ENCODE data around the gene CREB5.
"Not testable (repeated sequence)": the region's sequence is repeated elsewhere in the genome, so short reads cannot be mapped to it uniquely, and the experiment has no call there.

Gene CREB5

DNA sequence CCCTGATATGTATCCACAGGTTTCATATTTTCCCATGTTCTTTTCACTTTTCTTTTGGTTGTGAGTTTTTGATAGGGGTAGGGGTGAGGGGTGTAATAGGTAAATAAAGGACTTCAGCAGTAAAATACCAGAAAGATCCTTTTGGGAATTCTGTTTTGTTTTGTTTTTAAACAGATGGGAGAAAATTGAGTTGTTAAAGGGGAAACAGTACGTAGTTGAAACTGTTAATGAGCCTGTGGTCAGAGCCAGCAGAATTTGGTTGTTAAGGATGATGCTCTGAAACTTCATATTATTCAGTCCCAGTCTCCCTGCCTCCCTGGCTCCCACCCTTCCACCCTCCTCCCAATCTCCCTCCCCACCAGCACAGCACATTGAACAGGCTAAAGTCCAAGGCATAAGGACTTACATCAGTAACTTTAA, 195.9 kb downstream of the CREB5 start:
- no peak for DNase-seq (ENCODE audit: low read depth, low spot score)

DNA sequence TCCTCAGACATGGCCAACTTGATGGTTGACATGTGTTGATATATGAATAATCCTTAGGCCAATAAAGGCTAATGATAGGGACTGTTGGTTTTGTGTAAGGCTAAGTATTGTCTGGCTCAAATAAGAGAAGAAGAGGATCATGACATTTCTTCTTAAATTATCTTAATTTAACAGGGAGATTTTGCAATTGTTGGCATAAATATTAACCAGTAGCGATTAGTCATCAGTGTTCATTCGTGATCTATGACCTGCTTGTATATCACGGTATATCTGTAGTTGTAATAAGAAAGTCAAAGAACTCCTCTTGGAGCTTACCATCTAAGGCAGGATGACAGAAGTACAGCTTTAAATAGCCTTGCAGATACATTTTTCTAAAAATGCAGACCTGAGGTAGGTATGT, 196.4 kb downstream of the CREB5 start:
- DNase-seq (ENCODE audit: low read depth, low spot score), result no peak

DNA sequence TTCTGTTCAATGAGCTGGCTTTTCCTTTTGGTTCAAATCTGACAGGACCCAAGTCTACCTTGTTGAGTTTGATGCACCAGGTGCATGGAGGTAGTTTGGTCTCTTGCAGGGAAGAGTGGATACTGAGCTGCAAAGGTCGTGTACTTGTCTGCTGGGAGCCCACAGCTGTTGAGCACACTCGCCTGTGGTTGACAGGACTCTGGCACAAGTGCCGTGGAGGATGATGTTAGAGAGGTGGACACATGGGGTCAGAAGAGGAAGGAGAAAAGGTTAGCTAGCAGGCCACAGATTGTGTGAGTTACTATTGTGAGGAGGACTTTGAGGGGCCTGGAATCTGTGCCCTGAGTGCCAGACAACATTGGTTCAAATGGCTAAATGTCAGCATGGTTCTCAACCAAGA, 197.3 kb downstream of the CREB5 start:
- DNase-seq (ENCODE audit: low read depth, low spot score), result no peak

DNA sequence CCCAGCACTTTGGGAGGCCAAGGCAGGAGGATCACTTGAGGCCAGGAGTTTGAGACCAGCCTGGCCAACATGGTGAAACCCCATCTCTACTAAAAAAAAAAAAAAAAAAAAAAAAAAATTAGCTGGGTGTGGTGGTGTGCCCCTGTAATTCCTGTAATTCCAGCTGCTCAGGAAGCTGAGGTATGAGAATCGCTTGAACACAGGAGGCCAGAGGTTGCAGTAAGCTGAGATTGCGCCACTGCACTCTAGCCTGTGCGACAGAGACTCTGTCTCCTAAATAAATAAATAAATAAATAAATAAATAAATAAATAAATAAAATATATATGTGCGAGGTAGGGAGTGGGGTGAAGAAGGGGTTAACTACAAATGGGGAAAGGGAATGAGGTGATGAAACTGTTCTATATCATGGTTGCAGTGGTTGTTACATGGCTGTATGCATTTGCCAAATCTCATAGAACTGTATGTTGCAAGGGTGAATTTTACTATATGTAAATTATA, 199.1 kb downstream of the CREB5 start:
- not testable (repeated sequence) for DNase-seq (ENCODE audit: low read depth, low spot score)

DNA sequence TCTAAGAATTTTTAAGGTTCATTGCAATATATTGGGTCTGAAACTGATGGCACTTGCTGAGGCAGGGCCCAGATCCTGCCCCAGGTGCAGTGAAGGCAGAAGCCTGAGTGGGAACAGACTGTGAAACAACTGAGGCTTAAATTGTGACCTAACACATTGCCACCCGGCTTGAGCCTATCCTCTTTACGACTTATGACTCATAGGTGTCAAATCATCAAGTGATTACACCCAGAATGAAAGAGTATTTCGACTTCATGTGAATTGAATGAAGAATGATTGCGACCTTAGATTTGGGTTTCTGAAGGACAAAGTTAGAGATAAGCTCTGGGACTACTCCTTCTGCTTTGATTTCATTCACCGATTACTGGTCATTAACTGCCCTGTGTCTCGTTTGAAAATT, 200.9 kb downstream of the CREB5 start:
- no peak for DNase-seq (ENCODE audit: low read depth, low spot score)

DNA sequence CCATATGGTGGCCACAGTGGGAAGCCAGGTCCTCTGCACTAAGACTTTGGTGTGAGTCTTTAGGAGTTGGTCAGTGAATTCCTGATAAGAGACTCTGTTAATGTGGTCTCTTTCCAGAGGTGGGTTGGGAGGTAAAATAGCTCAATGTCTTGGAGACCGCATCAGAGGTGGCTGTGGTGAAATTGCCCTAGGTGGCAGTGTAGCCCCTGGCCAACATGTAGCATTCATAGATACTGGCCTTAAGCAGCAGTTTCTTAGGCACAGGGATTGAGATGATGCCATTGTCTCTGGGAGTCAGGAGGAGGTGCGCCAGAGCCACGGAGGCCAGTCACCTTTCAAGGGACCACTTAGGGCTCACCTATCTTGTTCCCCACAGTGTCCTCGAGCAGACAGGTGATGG, 202.8 kb downstream of the CREB5 start:
- no peak for DNase-seq (ENCODE audit: low read depth, low spot score)

DNA sequence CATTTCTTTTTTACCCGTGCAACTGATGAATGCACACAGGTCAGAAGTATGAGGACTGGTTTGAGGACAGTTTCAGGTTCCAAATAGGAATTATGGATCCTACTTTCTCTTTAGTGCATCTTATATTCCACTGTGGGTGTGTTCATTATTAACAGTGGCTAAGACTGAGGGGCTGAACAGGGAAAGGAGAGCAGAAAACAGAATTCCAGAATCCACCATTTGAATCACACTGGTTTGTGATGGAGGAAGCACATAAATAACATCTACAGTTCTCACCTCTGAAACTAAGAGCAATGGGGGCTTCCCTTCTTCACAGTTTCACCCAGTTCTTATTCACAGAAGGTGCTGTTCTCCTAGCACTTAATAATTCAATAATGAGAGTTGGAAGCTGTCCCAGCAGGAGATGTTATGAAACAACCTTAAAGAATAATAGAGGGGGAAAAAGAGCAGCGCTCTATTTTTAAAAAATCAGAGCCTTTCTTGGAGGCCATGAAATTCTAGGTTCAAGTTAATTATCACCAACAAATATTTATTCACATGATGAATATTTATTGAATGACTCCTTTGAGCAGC, 205.1 kb downstream of the CREB5 start:
- no peak for DNase-seq (ENCODE audit: low read depth, low spot score)

DNA sequence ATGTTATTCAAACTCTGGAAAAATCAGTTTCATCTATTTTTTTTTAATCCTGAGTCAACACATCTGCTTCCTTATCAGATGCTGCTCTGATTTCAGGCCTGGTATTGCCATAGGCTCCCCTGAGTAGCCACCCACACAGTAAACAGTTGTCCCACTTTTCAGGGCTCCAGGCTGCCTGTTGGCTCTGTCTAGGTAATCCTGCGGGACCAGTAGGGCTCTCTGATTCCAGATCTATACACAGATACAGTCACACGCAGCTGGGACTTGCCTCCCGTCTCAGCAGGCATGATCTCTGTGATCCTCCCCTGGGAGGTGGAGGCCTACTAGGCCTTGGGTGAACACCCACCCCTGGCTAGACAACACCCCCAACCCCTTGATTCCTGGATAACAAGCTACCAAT, 206.1 kb downstream of the CREB5 start:
- no peak for DNase-seq (ENCODE audit: low read depth, low spot score)

DNA sequence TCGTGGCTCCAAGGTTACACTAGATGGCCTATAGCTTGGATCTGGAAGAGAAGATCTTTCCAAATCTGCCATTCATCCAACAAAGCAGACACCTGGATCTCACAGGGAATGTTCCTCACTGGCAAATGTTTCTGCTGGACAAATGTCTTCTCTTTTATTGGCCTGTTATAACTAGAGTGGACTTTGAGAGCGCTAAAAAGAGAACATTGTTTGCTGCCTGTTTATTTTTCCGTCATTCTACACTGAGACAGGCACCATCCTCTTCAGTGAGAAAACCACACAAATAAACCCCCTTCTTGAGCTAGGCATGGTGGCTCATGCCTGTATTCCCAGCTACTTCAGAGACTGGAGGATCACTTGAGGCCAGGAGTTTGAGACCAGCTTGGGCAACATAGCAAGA, 206.9 kb downstream of the CREB5 start:
- no peak for DNase-seq (ENCODE audit: low read depth, low spot score)

DNA sequence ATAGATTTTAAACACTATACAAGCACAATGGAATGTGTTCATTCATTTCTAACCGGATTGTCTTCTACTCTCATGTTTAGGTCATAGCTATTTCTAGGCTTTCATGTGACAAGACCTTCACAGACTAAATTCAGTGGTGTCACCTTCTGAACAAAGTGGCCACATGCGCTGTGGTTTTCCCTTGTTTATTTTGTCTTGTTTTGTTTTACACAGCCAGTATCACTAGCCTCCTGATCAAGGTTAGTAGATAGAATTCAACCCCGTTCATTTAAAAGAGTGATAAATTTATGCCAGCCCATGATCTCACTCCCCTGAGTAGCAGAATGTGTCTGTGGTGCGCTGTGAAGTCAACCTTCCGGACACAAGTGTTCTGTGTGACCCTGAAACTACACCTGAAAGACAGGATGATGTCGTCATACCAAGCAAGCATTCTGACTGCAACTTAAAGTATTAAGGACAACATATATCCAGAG, 209.1 kb downstream of the CREB5 start:
- DNase-seq (ENCODE audit: low read depth, low spot score), result no peak

DNA sequence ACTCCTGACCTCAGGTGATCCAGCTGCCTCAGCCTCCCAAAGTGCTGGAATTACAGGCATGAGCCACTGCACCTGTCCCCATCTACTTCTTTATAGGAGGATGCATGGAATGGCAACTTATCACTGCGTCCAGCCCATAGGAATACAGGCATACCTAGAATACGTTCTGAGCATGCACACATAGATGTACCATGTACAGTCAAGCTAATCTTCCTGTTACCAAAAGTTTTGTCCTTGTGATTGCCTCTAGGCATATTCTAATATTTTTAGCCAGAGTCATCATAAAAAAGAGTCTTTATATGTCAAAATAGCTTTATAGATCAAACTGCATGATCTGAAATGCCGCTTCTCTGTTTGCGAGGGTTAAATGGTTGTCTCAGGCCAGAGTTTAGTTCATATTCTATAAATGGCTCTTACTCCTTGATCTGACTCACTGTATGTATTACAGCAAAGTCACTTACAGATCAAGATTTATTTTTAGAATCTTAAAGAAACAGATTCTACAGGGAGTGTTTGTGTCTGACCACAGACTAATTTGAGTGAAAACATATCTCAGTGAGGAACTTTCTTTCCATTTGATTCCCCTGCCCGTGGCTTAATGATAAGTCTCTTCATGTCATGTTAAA, 210.9 kb downstream of the CREB5 start:
- no peak for DNase-seq (ENCODE audit: low read depth, low spot score)

DNA sequence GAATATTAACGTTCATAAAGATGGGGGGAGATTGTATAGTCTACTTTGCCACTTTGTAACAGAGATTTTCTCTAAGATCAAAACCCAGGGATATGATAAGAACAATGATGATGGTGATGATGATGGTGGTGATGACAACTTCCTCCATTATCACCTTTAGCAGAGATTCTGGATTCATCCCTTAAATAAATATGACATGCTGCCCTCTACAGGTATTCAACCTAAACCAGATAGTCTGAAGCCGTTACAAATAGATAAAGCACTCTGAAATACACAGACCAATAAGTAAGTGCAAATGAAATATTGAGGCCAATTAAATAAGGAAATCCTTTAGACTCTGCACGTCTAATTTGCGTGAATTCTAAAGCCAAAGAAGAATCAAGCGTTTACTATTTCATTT, 211.5 kb downstream of the CREB5 start:
- DNase-seq (ENCODE audit: low read depth, low spot score), result no peak

DNA sequence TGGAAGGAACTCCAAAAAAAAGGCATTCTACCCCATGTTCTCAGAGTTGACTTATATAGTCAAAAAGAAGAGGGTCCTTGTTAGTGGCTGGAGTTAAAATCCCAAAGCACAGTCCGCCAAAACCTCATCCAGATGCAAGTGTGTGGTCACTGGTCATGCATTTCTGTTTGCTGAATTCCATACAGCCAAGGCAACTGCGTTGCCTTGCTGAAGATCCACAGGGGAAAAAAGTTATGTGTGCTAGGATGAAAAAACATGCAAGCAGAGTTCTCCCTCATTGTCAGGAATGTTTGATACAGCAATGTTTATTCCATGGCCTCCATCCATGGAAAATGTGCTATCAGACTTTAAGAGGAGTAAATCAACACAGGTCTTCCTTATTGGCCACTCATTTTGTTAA, 213.1 kb downstream of the CREB5 start:
- no peak for DNase-seq (ENCODE audit: low read depth, low spot score)

DNA sequence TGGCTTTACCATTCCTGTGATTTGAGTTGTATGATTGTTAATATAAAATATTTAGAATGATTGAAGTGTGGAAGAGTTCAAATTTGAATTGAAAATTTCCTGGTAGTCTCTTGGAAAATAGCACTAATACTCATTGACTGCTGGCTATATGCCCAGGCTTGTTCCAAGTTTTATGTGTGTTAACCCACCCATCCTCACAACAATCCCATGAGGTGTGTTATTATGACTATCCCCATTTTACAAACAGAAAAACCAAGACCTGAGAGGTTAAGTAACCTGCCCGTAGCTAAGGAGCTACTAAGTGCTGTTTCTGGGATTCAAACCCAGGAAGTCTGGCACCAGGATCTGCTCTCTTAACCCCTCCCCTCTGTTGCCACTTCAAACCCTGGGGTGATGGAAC, 213.9 kb downstream of the CREB5 start:
- DNase-seq (ENCODE audit: low read depth, low spot score), result no peak

DNA sequence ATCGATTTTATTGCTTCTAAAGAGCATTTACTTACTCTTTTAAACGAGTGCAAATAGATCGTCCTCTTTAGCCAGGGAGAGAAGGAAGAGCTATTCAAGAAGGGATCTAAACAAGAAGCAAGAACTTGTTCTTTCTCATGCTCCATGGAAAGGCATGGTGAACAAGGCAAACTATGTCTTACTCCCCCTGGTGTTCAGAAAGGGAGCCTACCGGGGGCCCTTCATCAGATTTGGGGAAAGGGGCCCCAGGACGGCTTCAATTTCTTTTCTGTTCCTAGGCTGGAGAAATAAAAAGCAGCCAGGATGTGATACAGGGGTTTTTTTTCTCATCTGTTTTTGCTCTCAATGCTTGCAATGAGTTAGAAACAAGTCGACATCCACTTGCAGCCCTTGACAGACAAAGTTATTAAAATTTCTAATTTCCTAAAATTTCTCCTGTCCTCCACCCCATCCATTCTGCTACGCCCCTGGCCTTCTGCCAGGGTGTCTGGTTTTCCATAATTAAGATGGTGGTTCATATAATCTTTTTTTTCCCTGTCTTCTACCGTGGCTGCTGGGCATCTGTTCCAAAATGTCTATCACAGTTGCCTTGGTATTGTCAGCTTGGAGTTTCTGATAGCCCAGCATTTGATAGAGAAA, 214.4 kb downstream of the CREB5 start:
- DNase-seq (ENCODE audit: low read depth, low spot score), result no peak

DNA sequence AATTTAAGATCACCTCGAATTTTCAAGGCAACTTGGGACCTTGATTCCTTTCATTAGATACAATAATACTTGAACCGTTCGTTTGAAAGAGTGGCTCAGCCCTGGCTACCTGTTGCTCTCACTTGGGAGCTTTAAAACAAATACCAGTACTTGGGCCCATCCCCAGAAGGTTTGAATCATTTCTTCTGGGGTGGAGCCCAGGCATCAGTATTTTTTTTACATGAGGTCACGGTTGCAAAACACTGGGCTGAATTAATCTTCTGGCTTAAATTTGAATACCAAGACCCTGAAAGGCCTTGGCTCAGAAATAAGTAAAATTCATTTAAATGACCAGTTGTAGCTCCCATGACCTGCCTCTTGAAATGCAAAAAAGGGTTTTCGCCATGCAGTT, 214.9 kb downstream of the CREB5 start:
- no peak for DNase-seq (ENCODE audit: low read depth, low spot score)

DNA sequence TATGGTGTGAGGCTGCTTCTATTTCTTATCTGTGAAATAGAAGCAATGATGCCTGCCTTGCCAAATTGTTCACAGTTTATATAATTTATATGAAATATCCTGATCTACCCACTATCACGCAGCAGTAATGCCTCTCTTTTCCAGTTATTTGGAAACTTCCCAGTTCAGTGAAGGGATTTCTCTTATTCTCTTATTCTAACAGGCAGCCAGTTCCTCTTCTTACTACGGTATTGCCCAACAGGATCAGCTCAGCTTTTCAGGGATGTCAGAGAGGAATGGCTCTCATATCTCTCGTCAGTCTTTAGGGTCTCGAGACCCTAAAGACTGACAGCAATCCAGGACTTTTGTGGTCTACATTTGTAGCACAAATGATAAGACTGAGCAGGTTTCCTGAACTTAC, 215.6 kb downstream of the CREB5 start:
- no peak for DNase-seq (ENCODE audit: low read depth, low spot score)

DNA sequence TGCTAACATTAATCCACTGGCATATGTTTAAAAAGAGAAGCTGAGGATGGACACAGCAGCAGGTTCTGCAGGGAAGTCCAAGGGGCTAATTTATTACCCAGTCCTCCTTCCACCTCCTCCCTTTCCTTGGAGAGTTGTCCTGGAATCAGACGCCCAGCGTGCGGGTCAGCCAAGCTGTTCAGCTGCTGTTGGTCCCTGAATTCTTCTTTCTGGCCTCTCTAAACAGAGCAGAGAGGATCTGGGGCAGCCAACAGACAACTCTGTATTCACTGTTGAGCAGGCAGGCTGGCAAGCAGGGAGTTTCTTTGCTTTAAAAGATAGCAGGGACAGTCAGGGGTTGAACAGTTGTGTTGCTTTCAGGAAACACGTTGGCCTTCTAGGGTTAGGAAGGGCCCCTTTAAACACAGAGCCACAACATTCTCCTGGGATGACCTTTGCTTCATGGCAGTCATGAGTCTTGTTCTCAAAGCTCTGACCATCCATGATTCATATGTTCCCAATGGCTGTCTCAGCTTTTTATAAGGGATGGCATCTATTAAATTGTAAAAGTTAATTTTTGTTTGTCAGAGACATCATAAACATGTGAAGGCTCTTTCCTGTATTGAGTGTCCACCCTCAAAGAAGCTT, 217.0 kb downstream of the CREB5 start:
- no peak for DNase-seq (ENCODE audit: low read depth, low spot score)

DNA sequence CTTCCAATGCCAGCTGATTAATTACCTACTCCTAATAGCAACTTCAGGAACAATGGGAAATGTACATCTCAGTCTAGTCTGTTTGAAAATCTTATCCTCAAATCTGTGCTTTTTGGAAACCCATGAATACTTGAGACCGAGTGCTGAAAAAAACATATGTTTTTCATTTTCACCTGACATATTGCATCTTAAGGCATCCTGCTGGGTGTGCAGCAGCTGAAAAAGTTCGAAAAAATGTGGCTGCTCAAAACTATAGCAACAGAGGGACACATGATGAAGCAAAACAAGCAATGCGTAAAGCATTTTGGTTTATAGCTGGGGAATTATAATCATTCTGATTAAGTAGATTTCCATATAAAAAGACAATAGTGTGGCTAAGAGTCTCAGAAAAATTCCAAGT, 218.0 kb downstream of the CREB5 start:
- no peak for DNase-seq (ENCODE audit: low read depth, low spot score)

DNA sequence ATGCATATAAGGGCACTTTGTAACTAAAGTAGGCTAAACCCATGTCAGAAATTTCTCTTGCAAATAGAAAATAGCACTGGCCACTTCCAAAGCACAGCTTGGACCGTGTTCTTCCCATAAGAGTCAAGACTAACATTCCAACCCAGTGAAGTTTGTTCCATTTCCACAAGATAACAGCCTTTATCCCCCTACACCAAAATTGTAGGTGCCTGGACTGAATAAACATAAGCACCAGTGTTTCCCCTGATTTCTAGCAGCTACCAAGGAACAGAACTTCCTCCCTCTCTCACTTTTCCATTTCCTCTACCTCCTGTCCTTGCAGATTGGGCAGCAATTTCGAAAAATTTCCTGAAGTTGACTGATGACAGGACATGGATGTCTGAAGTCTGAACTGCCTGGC, 219.7 kb downstream of the CREB5 start:
- no peak for DNase-seq (ENCODE audit: low read depth, low spot score)

DNA sequence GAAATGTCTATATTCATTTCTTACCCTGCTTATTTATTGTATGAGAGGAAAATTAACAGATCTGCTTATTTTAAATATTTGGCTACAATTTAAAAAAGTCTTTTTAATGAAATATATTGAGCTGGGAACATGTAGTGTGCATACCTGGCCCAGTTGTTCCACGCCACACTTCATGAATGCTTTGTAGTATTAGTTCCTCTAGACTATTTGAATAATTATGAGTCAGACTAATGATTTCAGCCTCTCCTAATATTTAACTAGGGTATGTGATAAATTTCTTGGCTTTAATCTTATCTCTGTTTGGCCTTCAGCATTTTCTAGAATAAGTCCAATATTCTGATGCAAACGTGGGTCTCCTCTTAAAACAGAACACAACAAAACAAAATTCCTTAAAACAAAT, 226.6 kb downstream of the CREB5 start:
- DNase-seq (ENCODE audit: low read depth, low spot score), result no peak

DNA sequence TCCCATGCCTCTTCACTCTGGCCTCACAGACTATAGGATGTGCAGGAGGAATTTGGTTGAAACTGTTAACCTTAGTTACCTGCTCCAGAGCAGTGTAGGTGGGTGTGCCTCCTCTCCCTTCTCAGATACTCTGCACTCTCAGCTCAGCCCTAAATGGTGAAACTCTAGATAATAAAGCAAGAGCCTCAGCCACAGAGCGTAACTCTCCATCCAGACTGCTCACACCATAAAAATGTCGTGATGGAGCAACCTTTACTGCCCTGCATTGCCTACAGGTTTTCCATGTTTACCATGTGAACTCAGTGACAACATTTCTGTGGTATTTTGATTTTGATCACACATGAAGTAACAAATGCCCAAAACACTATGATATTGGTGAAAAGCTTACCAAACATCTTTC, 227.7 kb downstream of the CREB5 start:
- no peak for DNase-seq (ENCODE audit: low read depth, low spot score)
